Kidney epithelial cell (primary cell): Measurements from ENCODE around the gene CSNK1G3. TPM values are rescaled to one million over a fixed set of nuclear protein-coding genes. Genes with fewer than 3 reads are reported as not detected.

ENCODE experiments used
- DNase-seq: peaks from one replicate; pipeline ENCODE4 v3.0.0-alpha.2; 2010; ENCODE audit warnings: low read depth
- H3K27me3 ChIP-seq: 2 replicates; pipeline ENCODE4 v1.6.0; 2011; ENCODE audit warnings: low read length; ENCODE audit not compliant: control insufficient read depth, insufficient read depth
- H3K36me3 ChIP-seq: 2 replicates; pipeline ENCODE4 v1.5.1; 2011; ENCODE audit warnings: low read length; ENCODE audit not compliant: control insufficient read depth, insufficient read depth
- H3K4me3 ChIP-seq: 2 replicates; pipeline ENCODE4 v1.5.1; 2011; ENCODE audit warnings: low read depth, mild to moderate bottlenecking, control low read depth, low read length
- CTCF ChIP-seq: IDR thresholded peaks from 2 replicates; pipeline ENCODE4 v1.5.1; 2011; ENCODE audit warnings: mild to moderate bottlenecking, moderate library complexity, low read length, control low read depth, inconsistent platforms; ENCODE audit not compliant: insufficient read depth, poor library complexity, severe bottlenecking
- total RNA-seq: library from RNA; depleted of rRNA; stranded (reverse); fragments of >200 nt; gene quantifications from 2 replicates; pipeline ENCODE4 v1.2.3, GENCODE V29; 2015

CSNK1G3 gene
- total RNA-seq, 1 donor from 2014 or later, result 65.9 TPM

DNA sequence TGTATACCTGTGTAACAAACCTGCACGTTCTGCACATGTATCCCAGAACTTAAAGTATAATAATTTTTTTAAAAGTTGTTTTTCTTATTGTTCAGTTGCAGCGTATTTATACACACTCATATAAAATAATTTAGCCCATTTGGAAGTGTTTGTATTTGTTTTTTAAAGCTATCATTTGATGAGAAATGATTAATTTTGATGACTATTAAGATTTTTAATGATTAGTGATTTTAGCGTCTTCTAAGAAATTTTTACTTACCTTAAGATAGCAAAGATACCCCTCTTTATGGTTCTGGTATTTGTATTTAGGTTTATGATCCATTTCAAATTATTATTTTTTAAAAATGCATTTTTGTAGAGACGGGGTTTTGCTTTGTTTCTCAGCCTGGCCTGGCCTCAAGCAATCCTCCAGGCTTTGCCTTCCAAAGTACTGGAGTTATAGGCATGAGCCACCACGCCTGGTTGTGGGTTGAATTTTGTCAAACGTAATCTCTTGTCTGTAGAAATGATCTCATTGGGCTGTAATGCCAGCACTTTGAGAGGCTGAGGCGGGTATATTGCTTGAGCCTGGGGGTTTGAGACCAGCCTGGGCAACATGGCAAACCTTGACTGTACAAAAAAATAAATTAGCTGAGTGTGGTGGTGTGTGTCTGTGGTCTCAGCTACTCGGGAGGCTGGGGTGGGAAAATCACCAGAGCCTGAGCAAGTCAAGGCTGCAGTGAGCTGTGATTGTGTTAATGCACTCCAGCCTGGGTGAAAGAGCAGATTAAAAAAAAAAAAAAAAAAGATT is 26.9 kb downstream of the CSNK1G3 start:
- Histone ChIP-seq H3K36me3 (no peaks in the 10 kb centered on the region), H3K27me3 (no peaks in the 10 kb centered on the region), H3K4me3 (no peak overlapping the region)
- TF ChIP-seq CTCF, result no peak
- DNase-seq, result no peak

GRCh38 chr5:123540534-123540933 is 28.6 kb downstream of the CSNK1G3 start:
- no peak for DNase-seq
- no peaks in the 10 kb centered on the region for H3K36me3 ChIP-seq
- H3K27me3 ChIP-seq, result no peaks in the 10 kb centered on the region
- no peak overlapping the region for H3K4me3 ChIP-seq
- no peak for TF ChIP-seq CTCF

DNA sequence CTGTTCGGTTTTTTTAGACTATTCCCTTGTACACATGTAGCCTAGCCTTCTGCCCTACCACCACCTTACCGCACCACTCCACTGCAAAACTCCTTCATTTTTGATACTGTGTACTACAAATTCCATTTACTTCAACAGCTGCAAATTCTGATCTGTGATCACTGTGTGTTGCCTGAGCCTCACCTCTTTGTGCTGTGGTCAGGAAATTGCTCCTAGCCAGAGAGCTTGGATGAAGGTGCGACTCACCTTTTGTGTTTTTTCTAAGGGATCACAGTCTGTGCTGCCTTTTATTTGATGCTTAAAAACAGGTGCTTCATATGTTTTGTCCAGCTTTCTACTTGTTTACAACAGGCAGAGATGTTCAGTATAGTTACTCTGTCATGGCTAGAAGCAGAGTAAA is 31.5 kb downstream of the CSNK1G3 start:
- DNase-seq, result peak; percentile 7
- TF ChIP-seq CTCF, result no peak
- Histone ChIP-seq H3K4me3 (no peak overlapping the region), H3K36me3 (no peaks in the 10 kb centered on the region), H3K27me3 (no peaks in the 10 kb centered on the region)

DNA sequence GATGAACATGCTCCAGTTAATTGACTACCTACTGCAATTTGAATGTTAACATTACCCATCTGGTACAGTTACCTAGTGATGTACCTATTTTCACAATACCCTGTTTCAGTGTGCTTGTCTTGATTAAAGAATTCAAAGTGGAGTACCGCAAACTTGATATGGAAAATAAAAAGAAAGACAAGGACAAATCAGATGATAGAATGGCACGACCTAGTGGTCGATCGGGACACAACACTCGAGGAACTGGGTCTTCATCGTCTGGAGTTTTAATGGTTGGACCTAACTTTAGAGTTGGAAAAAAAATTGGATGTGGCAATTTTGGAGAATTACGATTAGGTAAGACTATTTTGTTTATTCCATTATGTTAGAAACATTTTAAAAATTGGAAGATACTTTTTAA is 33.5 kb downstream of the CSNK1G3 start:
- Histone ChIP-seq H3K27me3 (no peaks in the 10 kb centered on the region), H3K4me3 (no peak overlapping the region), H3K36me3 (no peaks in the 10 kb centered on the region)
- TF ChIP-seq CTCF, result peak; percentile 32
- DNase-seq, result no peak

- H3K4me3 ChIP-seq, result no peak overlapping the region
- no peak for TF ChIP-seq CTCF
- no peaks in the 10 kb centered on the region for H3K27me3 ChIP-seq
- no peaks in the 10 kb centered on the region for H3K36me3 ChIP-seq
- DNase-seq, result no peak
Observed at GRCh38 chr5:123546657-123547056, 34.7 kb downstream of the CSNK1G3 start.
